SK-N-SH (cell line): ENCODE data around the gene DDIT4. TPM values are rescaled to one million over a fixed set of nuclear protein-coding genes. Genes with fewer than 3 reads are reported as not detected.

Experiments
- CTCF ChIA-PET: fragments of 300-600, 350-600 bp; formaldehyde crosslinking; extraction: SDS; loops from one replicate; lab custom pipeline; 2021; lab: Yijun Ruan, JAX
- POLR2A ChIA-PET: fragments of 350-600 bp; sonication (Branson Sonifier 250); formaldehyde crosslinking; extraction: SDS; loops from one replicate; lab custom pipeline; 2020; ENCODE audit warnings: antibody characterized with exemption, inconsistent platforms; lab: Yijun Ruan, JAX
- DNase-seq: peaks from one replicate; pipeline ENCODE4 v3.0.0; 2012
- H2AFZ ChIP-seq: fragments of 200-600 bp; sonication (generic); 2 replicates; pipeline ENCODE4 v1.8.1; 2016; ENCODE audit warnings: antibody characterized with exemption, mild to moderate bottlenecking, low read depth
- H3F3A ChIP-seq: fragments of 200-600 bp; sonication (generic); replicated peaks from 2 replicates; pipeline ENCODE3; 2016; ENCODE audit warnings: antibody characterized with exemption, mild to moderate bottlenecking; ENCODE audit not compliant: insufficient read depth
- H3K27ac ChIP-seq, 2 experiments: fragments of 200-500 bp in 1 of 2; fragments of 200-600 bp in 1 of 2; sonication (Bioruptor generic) in 1 of 2; sonication (generic), shearing (Covaris generic) in 1 of 2; 2 replicates each; pipeline versions ENCODE4 v1.5.1 to v1.6.1; 2014 to 2016; ENCODE audit warnings: low read depth in 2 of 2, inconsistent platforms in 1 of 2, low read length in 1 of 2, mild to moderate bottlenecking in 1 of 2, mixed read lengths in 1 of 2
- H3K27me3 ChIP-seq: fragments of 200-600 bp; sonication (generic), shearing (Covaris generic); 2 replicates; pipeline ENCODE4 v1.6.1; 2016; ENCODE audit warnings: mixed run types; ENCODE audit not compliant: insufficient read depth
- H3K36me3 ChIP-seq, 2 experiments: fragments of 200-500 bp in 1 of 2; fragments of 200-600 bp in 1 of 2; sonication (Bioruptor generic) in 1 of 2; sonication (generic) in 1 of 2; replicated peaks in 1 of 2; 2 replicates each; pipeline versions ENCODE3 to v1.5.1; 2014 to 2016; ENCODE audit warnings: low read length in 1 of 2, mild to moderate bottlenecking in 1 of 2; ENCODE audit not compliant: insufficient read depth in 2 of 2, control insufficient read depth in 1 of 2
- H3K4me1 ChIP-seq, 2 experiments: fragments of 200-500 bp in 1 of 2; fragments of 200-600 bp in 1 of 2; sonication (Bioruptor generic) in 1 of 2; sonication (generic), shearing (Covaris generic) in 1 of 2; 2 replicates each; pipeline versions ENCODE4 v1.5.1 to v1.6.1; 2014 to 2016; ENCODE audit warnings: low read depth in 1 of 2, low read length in 1 of 2, mixed run types in 1 of 2; ENCODE audit not compliant: insufficient read depth in 2 of 2, control insufficient read depth in 1 of 2
- H3K4me2 ChIP-seq: fragments of 200-600 bp; sonication (generic), shearing (Covaris generic); 2 replicates; pipeline ENCODE4 v1.6.1; 2017; ENCODE audit warnings: mixed run types
- H3K4me3 ChIP-seq, 2 experiments: fragments of 200-500 bp in 1 of 2; fragments of 200-600 bp in 1 of 2; sonication (Bioruptor generic) in 1 of 2; sonication (generic), shearing (Covaris generic) in 1 of 2; 2 replicates each; pipeline versions ENCODE4 v1.5.1 to v1.8.1; 2014 to 2016; ENCODE audit warnings: low read depth in 2 of 2, inconsistent platforms in 1 of 2, low read length in 1 of 2, mild to moderate bottlenecking in 1 of 2, mixed read lengths in 1 of 2, moderate library complexity in 1 of 2
- H3K79me2 ChIP-seq: fragments of 200-600 bp; sonication (generic); 2 replicates; pipeline ENCODE4 v1.8.1; 2017; ENCODE audit warnings: mild to moderate bottlenecking; ENCODE audit not compliant: insufficient read depth
- H3K9ac ChIP-seq: fragments of 200-600 bp; sonication (generic); 2 replicates; pipeline ENCODE4 v1.6.1; 2017; ENCODE audit warnings: mixed run types
- H3K9me2 ChIP-seq: fragments of 200-600 bp; sonication (generic); 2 replicates; pipeline ENCODE4 v1.6.1; 2017; ENCODE audit warnings: mixed run types
- H3K9me3 ChIP-seq: fragments of 200-600 bp; sonication (generic); 2 replicates; pipeline ENCODE4 v1.6.1; 2017; ENCODE audit warnings: mixed run types, mild to moderate bottlenecking, moderate library complexity
- H4K20me1 ChIP-seq: fragments of 200-600 bp; sonication (generic); 2 replicates; pipeline ENCODE4 v1.6.1; 2017; ENCODE audit warnings: mild to moderate bottlenecking, mixed run types; ENCODE audit not compliant: insufficient read depth
- CHD2 ChIP-seq: fragments of 150-350 bp; IDR thresholded peaks from 2 replicates; pipeline ENCODE4 v1.6.1; 2018; ENCODE audit warnings: low read length; ENCODE audit not compliant: partially characterized antibody
- CTCF ChIP-seq: fragments of 200-600 bp; sonication (generic); IDR thresholded peaks from 2 replicates; pipeline ENCODE4 v1.6.1; 2017; ENCODE audit warnings: antibody characterized with exemption, mild to moderate bottlenecking, moderate library complexity
- EP300 ChIP-seq, 2 experiments: IDR thresholded peaks; 2 replicates each; pipeline versions ENCODE4 v1.4.0 to v1.6.1; 2012; ENCODE audit warnings: borderline replicate concordance in 1 of 2, low read depth in 1 of 2, low read length in 1 of 2
- EZH2phosphoT487 ChIP-seq: fragments of 200-600 bp; sonication (generic); IDR thresholded peaks from 2 replicates; pipeline ENCODE4 v1.6.1; 2017; ENCODE audit warnings: low read depth, mixed run types, mild to moderate bottlenecking, antibody characterized with exemption, moderate library complexity, borderline replicate concordance
- FOXJ3 ChIP-seq: sonication (generic); formaldehyde crosslinking; IDR thresholded peaks from 2 replicates; pipeline ENCODE4 v1.5.1; 2020; ENCODE audit warnings: mild to moderate bottlenecking, missing genetic modification reagents
- FOXM1 ChIP-seq: IDR thresholded peaks from 2 replicates; pipeline ENCODE4 v1.4.0; 2012; ENCODE audit warnings: low read depth, mild to moderate bottlenecking
- GABPA ChIP-seq: IDR thresholded peaks from 2 replicates; pipeline ENCODE4 v1.4.0; 2012; ENCODE audit warnings: low read depth, mild to moderate bottlenecking
- IRF3 ChIP-seq: fragments of 150-350 bp; IDR thresholded peaks from 2 replicates; pipeline ENCODE4 v1.6.1; 2016; ENCODE audit warnings: mild to moderate bottlenecking, low read depth, low read length
- MAX ChIP-seq: IDR thresholded peaks from 2 replicates; pipeline ENCODE4 v1.4.0; 2012; ENCODE audit warnings: low read depth
- MEF2A ChIP-seq: IDR thresholded peaks from 2 replicates; pipeline ENCODE4 v1.4.0; 2012; ENCODE audit warnings: low read depth, borderline replicate concordance
- MXI1 ChIP-seq: IDR thresholded peaks from 2 replicates; pipeline ENCODE4 v1.6.1; 2012; ENCODE audit warnings: mild to moderate bottlenecking, low read depth, low read length, improper control_type of control experiment
- NFIC ChIP-seq: IDR thresholded peaks from 2 replicates; pipeline ENCODE4 v1.4.0; 2012; ENCODE audit warnings: borderline replicate concordance
- PBX3 ChIP-seq: IDR thresholded peaks from 2 replicates; pipeline ENCODE4; 2012
- RAD21 ChIP-seq: IDR thresholded peaks from 2 replicates; pipeline ENCODE4 v1.6.1; 2012; ENCODE audit warnings: mild to moderate bottlenecking, low read length
- RXRA ChIP-seq: IDR thresholded peaks from 2 replicates; pipeline ENCODE4 v1.4.0; 2012; ENCODE audit warnings: low read depth, mild to moderate bottlenecking, borderline replicate concordance
- SMC3 ChIP-seq: IDR thresholded peaks from 2 replicates; pipeline ENCODE4 v1.6.1; 2012; ENCODE audit warnings: low read depth, low read length, improper control_type of control experiment
- TCF12 ChIP-seq: IDR thresholded peaks from 2 replicates; pipeline ENCODE4 v1.4.0; 2012
- TEAD4 ChIP-seq: IDR thresholded peaks from 2 replicates; pipeline ENCODE4 v1.4.0; 2012; ENCODE audit warnings: mild to moderate bottlenecking, borderline replicate concordance; ENCODE audit not compliant: insufficient read depth
- USF2 ChIP-seq: fragments of 150-350 bp; IDR thresholded peaks from 2 replicates; pipeline ENCODE4 v1.6.1; 2017; ENCODE audit warnings: antibody characterized with exemption, low read length, low read depth, borderline replicate concordance
- YY1 ChIP-seq: IDR thresholded peaks from 2 replicates; pipeline ENCODE4 v1.4.0; 2012; ENCODE audit warnings: low read depth, mild to moderate bottlenecking
- ZBTB33 ChIP-seq: IDR thresholded peaks from 2 replicates; pipeline ENCODE4 v1.4.0; 2012; ENCODE audit warnings: low read depth, borderline replicate concordance
- WGBS: methylation state at CpG from one replicate; pipeline ENCODE4 v1.1.6; 2017; ENCODE audit warnings: low lambda C conversion rate; 5-methylcytosine and 5-hydroxymethylcytosine counted together
- polyA plus RNA-seq, 3 experiments: library from polyadenylated mRNA; depleted of rRNA; stranded (reverse); fragments of >200 nt; gene quantifications; 2 replicates each; pipeline ENCODE4 v1.2.3, GENCODE V29; 2012

The DDIT4 gene
- polyA plus RNA-seq, 1 of the 3 experiments (the other 2 are of a cell fraction) = 24.9 TPM

GRCh38 chr10:72312865-72313391 lies 39.2 kb downstream of the DDIT4 start (continued):
- TF ChIP-seq MAX = no peak
- TF ChIP-seq MXI1 = no peak

- TF ChIP-seq EP300 (IDR thresholded peaks at IDR 0.05; ENCODE audit: borderline replicate concordance in 1 of 2, low read depth in 1 of 2, low read length in 1 of 2) = no peak
- TF ChIP-seq GABPA = no peak
- TF ChIP-seq CTCF = no peak
- no peak for TF ChIP-seq CHD2
- no peak for TF ChIP-seq FOXJ3
- TF ChIP-seq TEAD4 = no peak
- TF ChIP-seq USF2 = no peak
- no peak for TF ChIP-seq EZH2phosphoT487
- TF ChIP-seq SMC3 = no peak
- no peak for TF ChIP-seq MEF2A
- TF ChIP-seq FOXM1 = no peak
- no peak for TF ChIP-seq RXRA
- TF ChIP-seq MXI1 = no peak
- no peak for TF ChIP-seq ZBTB33
- no peak for TF ChIP-seq RAD21
- no peak for TF ChIP-seq TCF12
- TF ChIP-seq YY1 = no peak
- no peak for TF ChIP-seq IRF3
- no peak for TF ChIP-seq PBX3
- TF ChIP-seq NFIC = no peak
Observed at GRCh38 chr10:72314263-72314662, 40.5 kb downstream of the DDIT4 start.

More at GRCh38 chr10:72314263-72314662, 40.5 kb downstream of the DDIT4 start:
- no peaks in the 10 kb centered on the region for H4K20me1 ChIP-seq
- H3K79me2 ChIP-seq = no peaks in the 10 kb centered on the region
- ChIA-PET CTCF (interaction anchor here (1.3 to 1.4 kb wide), 2 partner anchors 39 to 90 kb away, joined by 3 read pairs; no protein-coding TSS in a partner anchor), POLR2A (interaction anchor here (0.7 to 10.9 kb wide), 2 partner anchors 40 to 1068 kb away, joined by 5 to 188 read pairs; partner anchors contain the start of gene DDIT4)
- no peak overlapping the region for H3K4me2 ChIP-seq
- H3K27ac ChIP-seq = no peak overlapping the region
- no peaks in the 10 kb centered on the region for H3K9me3 ChIP-seq
- DNase-seq = no peak
- H3K36me3 ChIP-seq = no peaks in the 10 kb centered on the region
- H2AFZ ChIP-seq = no peak overlapping the region
- WGBS = 98% methylated on average over 5 of the region's 7 CpGs
- H3K4me1 ChIP-seq = peaks cover 17 to 47% of the 10 kb centered on the region in 2 experiments
- no peaks in the 10 kb centered on the region for H3K9me2 ChIP-seq
- H3K9ac ChIP-seq = no peak overlapping the region
- peaks cover 5% of the 10 kb centered on the region for H3F3A ChIP-seq
- no peak overlapping the region for H3K4me3 ChIP-seq
- H3K27me3 ChIP-seq = no peaks in the 10 kb centered on the region
